A673 (cell line): Measurements from ENCODE around the gene PSENEN.

Experiments used
- EZH2 ChIP-seq: fragments of 200-600 bp; sonication (generic); IDR thresholded peaks from 2 replicates; pipeline ENCODE4 v1.6.1; 2017; ENCODE audit warnings: borderline replicate concordance, low read depth, mild to moderate bottlenecking, mixed read lengths, antibody characterized with exemption, low read length; ENCODE audit not compliant: poor library complexity, severe bottlenecking
- TF ChIP-seq, protein P1 (sequence below): fragments of 300-800, 200-600 bp; sonication (generic); conservative IDR thresholded peaks from 2 replicates; pipeline ENCODE4 v1.5.1; 2017; ENCODE audit warnings: low read depth, mild to moderate bottlenecking, antibody characterized with exemption, low read length, moderate library complexity, mixed read lengths

GRCh38 chr19:35781650-35782049, 36.2 kb downstream of the PSENEN start:
- TF ChIP-seq, protein P1, sequence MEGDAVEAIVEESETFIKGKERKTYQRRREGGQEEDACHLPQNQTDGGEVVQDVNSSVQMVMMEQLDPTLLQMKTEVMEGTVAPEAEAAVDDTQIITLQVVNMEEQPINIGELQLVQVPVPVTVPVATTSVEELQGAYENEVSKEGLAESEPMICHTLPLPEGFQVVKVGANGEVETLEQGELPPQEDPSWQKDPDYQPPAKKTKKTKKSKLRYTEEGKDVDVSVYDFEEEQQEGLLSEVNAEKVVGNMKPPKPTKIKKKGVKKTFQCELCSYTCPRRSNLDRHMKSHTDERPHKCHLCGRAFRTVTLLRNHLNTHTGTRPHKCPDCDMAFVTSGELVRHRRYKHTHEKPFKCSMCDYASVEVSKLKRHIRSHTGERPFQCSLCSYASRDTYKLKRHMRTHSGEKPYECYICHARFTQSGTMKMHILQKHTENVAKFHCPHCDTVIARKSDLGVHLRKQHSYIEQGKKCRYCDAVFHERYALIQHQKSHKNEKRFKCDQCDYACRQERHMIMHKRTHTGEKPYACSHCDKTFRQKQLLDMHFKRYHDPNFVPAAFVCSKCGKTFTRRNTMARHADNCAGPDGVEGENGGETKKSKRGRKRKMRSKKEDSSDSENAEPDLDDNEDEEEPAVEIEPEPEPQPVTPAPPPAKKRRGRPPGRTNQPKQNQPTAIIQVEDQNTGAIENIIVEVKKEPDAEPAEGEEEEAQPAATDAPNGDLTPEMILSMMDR: no peak
- no peak for TF ChIP-seq EZH2
